WERI-Rb-1 (cell line): ENCODE data around the gene TCL1A.

Experiments used
- DNase-seq: peaks from one replicate; pipeline ENCODE4 v3.0.0-alpha.2; 2020
- H3K27ac ChIP-seq: fragments of 250-450 bp; sonication (Bioruptor Pico); 2 replicates; pipeline ENCODE4 v1.5.1; 2020; ENCODE audit warnings: mild to moderate bottlenecking, moderate library complexity
- H3K27me3 ChIP-seq: fragments of 250-450 bp; sonication (Bioruptor Pico); 2 replicates; pipeline ENCODE4 v1.5.1; 2021; ENCODE audit warnings: mild to moderate bottlenecking, low read depth, moderate library complexity; ENCODE audit not compliant: insufficient read depth, severe bottlenecking
- H3K36me3 ChIP-seq: fragments of 250-450 bp; sonication (Bioruptor Pico); 2 replicates; pipeline ENCODE4 v1.5.1; 2020; ENCODE audit warnings: mild to moderate bottlenecking, moderate library complexity
- H3K4me3 ChIP-seq: 2 replicates; pipeline ENCODE4 v1.5.1; 2011; ENCODE audit warnings: low read depth, mild to moderate bottlenecking, control low read depth, low read length
- H3K9me3 ChIP-seq: fragments of 250-450 bp; sonication (Bioruptor Pico); 2 replicates; pipeline ENCODE4 v1.5.1; 2021; ENCODE audit warnings: mild to moderate bottlenecking, moderate library complexity; ENCODE audit not compliant: severe bottlenecking
- TF ChIP-seq, protein P1 (sequence below): IDR thresholded peaks from 2 replicates; pipeline ENCODE4 v1.5.1; 2011; ENCODE audit warnings: low read depth, mild to moderate bottlenecking, control low read depth, inconsistent platforms, low read length

The TCL1A gene

GRCh38 chr14:95695913-95696312, 18.0 kb downstream of the TCL1A start:
- Histone ChIP-seq H3K27ac (no peak overlapping the region), H3K9me3 (no peaks in the 10 kb centered on the region), H3K27me3 (no peaks in the 10 kb centered on the region), H3K4me3 (no peak overlapping the region), H3K36me3 (no peaks in the 10 kb centered on the region)
- DNase-seq, result no peak
- TF ChIP-seq, protein P1, sequence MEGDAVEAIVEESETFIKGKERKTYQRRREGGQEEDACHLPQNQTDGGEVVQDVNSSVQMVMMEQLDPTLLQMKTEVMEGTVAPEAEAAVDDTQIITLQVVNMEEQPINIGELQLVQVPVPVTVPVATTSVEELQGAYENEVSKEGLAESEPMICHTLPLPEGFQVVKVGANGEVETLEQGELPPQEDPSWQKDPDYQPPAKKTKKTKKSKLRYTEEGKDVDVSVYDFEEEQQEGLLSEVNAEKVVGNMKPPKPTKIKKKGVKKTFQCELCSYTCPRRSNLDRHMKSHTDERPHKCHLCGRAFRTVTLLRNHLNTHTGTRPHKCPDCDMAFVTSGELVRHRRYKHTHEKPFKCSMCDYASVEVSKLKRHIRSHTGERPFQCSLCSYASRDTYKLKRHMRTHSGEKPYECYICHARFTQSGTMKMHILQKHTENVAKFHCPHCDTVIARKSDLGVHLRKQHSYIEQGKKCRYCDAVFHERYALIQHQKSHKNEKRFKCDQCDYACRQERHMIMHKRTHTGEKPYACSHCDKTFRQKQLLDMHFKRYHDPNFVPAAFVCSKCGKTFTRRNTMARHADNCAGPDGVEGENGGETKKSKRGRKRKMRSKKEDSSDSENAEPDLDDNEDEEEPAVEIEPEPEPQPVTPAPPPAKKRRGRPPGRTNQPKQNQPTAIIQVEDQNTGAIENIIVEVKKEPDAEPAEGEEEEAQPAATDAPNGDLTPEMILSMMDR, result no peak

DNA sequence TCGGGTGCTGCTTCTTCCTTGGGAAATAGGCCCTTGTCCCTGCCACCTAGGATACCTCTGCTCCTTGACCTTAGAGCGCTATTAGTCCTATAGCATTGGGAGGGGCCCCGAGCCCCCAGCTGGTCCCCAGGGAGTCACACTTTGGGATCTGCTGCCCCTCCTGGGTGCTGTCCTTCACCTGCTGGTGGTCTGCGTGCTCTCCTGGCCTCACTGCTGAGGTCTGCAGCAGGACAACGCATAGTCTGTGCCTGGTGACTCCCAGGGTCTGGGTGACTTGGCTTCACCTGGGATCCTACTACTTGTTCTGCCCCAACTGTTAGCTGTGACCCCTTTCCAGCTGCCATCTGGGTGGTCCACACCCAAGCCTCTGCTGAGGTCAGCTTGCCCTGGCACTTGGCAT, 18.9 kb downstream of the TCL1A start:
- TF ChIP-seq, protein P1, result no peak
- DNase-seq, result no peak
- H3K27ac ChIP-seq, result no peak overlapping the region

DNA sequence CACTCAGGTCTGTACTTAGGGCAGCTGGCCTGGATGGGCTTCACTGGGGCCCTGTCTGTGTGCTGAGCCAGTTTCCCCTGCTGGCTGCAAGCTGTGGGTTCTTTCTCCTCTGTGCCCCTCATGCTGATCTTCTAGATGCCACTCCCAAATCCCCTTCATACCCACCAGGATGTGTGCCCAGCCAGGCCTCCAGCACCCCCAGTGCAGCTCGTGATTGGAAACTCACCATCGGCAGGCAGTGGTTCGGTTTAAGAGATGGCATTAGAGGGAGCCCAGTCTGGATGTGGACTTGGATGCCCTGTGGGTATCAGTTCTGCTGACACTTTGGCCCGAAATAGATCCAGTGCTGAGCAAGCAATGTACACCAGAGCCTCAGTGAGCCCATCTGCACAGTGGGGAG, 21.8 kb downstream of the TCL1A start:
- Histone ChIP-seq H3K27ac (no peak overlapping the region), H3K4me3 (no peak overlapping the region), H3K36me3 (no peaks in the 10 kb centered on the region), H3K9me3 (no peaks in the 10 kb centered on the region), H3K27me3 (no peaks in the 10 kb centered on the region)
- TF ChIP-seq, protein P1, result no peak
- DNase-seq, result no peak

More for the DNA sequence above, 18.9 kb downstream of the TCL1A start:
- Histone ChIP-seq H3K27me3 (no peaks in the 10 kb centered on the region), H3K4me3 (no peak overlapping the region), H3K36me3 (no peaks in the 10 kb centered on the region), H3K9me3 (no peaks in the 10 kb centered on the region)

DNA sequence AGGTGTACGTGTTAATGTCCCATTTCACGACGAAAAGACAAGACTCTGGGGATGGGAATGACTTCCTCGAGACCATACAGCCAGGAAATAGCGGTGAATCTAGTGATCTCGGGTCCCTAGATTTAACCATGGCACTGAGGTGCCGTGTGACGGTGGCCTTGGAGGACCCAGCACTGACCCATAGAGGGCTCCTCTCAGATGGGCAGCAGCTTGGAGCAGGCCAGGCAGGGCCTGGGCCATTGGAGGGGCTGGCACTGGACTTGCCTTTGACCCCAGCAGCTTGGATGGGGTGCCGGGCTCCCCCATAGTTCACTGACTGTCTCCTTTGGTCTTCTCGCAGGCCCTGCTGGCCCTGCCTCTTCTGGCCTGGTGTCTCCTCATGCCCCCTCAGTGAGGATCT, 22.3 kb downstream of the TCL1A start:
- Histone ChIP-seq H3K27ac (no peak overlapping the region), H3K4me3 (no peak overlapping the region), H3K36me3 (no peaks in the 10 kb centered on the region), H3K27me3 (no peaks in the 10 kb centered on the region), H3K9me3 (no peaks in the 10 kb centered on the region)
- DNase-seq, result no peak
- TF ChIP-seq, protein P1, result no peak

GRCh38 chr14:95690815-95691214, 23.1 kb downstream of the TCL1A start:
- TF ChIP-seq, protein P1, result no peak
- Histone ChIP-seq H3K36me3 (no peaks in the 10 kb centered on the region), H3K9me3 (no peaks in the 10 kb centered on the region), H3K27ac (no peak overlapping the region), H3K4me3 (no peak overlapping the region), H3K27me3 (no peaks in the 10 kb centered on the region)
- no peak for DNase-seq

DNA sequence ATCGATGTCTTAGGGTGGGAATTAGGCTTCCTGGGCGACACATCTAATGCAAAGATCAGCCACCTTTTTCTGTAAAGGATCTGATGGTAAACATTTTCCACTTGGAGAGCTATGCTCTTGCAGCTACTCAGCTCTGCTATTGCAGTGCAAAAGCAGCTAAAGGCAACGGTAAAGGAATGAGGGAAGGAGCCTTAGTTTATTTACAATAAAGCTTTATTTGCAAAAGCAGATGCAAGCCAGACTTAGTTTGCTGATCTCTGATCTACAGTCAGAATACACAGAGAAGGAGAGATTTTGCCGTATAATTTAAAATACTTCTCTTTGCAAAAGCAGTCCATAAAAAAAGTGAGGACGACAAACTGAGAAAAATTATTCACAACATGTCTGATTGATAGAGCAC, 24.5 kb downstream of the TCL1A start:
- H3K4me3 ChIP-seq, result no peak overlapping the region
- no peak for DNase-seq
- TF ChIP-seq, protein P1, result no peak
- H3K27me3 ChIP-seq, result no peaks in the 10 kb centered on the region
- no peaks in the 10 kb centered on the region for H3K9me3 ChIP-seq
- no peaks in the 10 kb centered on the region for H3K36me3 ChIP-seq
- no peak overlapping the region for H3K27ac ChIP-seq
